Muscle layer of duodenum (tissue), 2 donors: Measurements from ENCODE around the gene CATSPERB.

ENCODE experiments used
- H3K27ac ChIP-seq: one replicate; pipeline ENCODE4 v1.7.0; 2013; ENCODE audit warnings: mild to moderate bottlenecking, low read length
- H3K27me3 ChIP-seq: one replicate; pipeline ENCODE4 v1.7.0; 2013; ENCODE audit warnings: low read depth, mild to moderate bottlenecking, control low read depth, low read length
- H3K36me3 ChIP-seq, 2 donors: one replicate each; pipeline ENCODE4 v1.7.0; 2013; ENCODE audit warnings: low read length in 2 of 2, control low read depth in 1 of 2, mild to moderate bottlenecking in 1 of 2; ENCODE audit not compliant: insufficient read depth in 2 of 2, control insufficient read depth in 1 of 2
- H3K4me1 ChIP-seq, 2 donors: one replicate each; pipeline ENCODE4 v1.7.0; 2013; ENCODE audit warnings: low read length in 2 of 2, mild to moderate bottlenecking in 2 of 2, control low read depth in 1 of 2, moderate library complexity in 1 of 2; ENCODE audit not compliant: insufficient read depth in 2 of 2, control insufficient read depth in 1 of 2
- H3K4me3 ChIP-seq, 2 donors: one replicate each; pipeline ENCODE4 v1.7.0; 2013; ENCODE audit warnings: low read length in 2 of 2, low read depth in 1 of 2, mild to moderate bottlenecking in 1 of 2
- H3K9me3 ChIP-seq, 2 donors: one replicate each; pipeline ENCODE4 v1.7.0; 2013; ENCODE audit warnings: low read length in 2 of 2, control low read depth in 1 of 2, mild to moderate bottlenecking in 1 of 2; ENCODE audit not compliant: control insufficient read depth in 1 of 2
- donor health status: healthy.

The CATSPERB gene

DNA sequence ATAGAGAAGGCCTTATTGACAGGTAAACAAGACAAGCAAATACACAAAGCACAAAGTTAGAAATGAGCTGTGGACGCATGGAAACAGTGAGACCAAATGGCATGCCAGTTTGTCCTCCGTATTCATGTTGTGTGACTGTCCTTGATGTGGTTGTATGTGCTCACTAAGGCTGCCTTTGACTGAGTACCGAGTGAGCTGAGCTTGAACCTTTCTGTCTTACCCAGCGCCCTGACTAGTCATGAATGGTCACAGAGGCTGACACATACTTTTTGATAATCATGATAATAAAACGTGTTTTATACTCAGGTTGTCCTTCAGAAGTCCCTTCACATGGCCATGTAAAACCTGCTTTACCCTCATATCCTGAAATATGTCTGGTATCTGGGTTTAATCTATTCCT, 553 bp upstream of the CATSPERB start:
- H3K4me3 ChIP-seq: no peak overlapping the region
- no peak overlapping the region for H3K27ac ChIP-seq
- H3K36me3 ChIP-seq: no peaks in the 10 kb centered on the region
- no peaks in the 10 kb centered on the region for H3K9me3 ChIP-seq
- H3K27me3 ChIP-seq: no peaks in the 10 kb centered on the region
- no peaks in the 10 kb centered on the region for H3K4me1 ChIP-seq

DNA sequence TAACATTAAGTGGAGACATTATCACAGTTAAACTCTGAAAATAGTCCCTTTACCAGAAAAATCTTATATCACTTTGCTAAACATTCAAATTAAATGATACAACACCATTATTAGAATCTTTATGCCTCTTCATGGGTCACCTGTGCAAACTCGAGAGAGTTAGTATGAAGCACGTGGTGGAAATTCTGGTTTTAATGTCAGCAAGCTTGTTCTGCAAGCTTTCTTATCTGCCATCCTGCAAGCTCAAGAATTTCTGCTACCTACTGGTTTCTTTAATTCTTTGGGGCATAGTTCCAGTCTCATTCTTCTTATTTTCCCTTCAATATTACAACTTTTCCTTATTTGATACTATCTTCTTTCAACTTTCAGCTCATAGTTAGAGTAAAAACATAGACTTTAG, 868 bp downstream of the CATSPERB start:
- Histone ChIP-seq H3K4me1 (no peaks in the 10 kb centered on the region), H3K27me3 (no peaks in the 10 kb centered on the region), H3K27ac (no peak overlapping the region), H3K4me3 (no peak overlapping the region), H3K9me3 (no peaks in the 10 kb centered on the region), H3K36me3 (no peaks in the 10 kb centered on the region)

GRCh38 chr14:91729756-91730155, 2.1 kb downstream of the CATSPERB start:
- Histone ChIP-seq H3K4me1 (no peaks in the 10 kb centered on the region), H3K36me3 (no peaks in the 10 kb centered on the region), H3K27me3 (no peaks in the 10 kb centered on the region), H3K9me3 (no peaks in the 10 kb centered on the region), H3K4me3 (no peak overlapping the region), H3K27ac (no peak overlapping the region)

- Histone ChIP-seq H3K9me3 (no peaks in the 10 kb centered on the region), H3K4me3 (no peak overlapping the region), H3K27me3 (no peaks in the 10 kb centered on the region), H3K36me3 (no peaks in the 10 kb centered on the region), H3K4me1 (no peaks in the 10 kb centered on the region), H3K27ac (no peak overlapping the region)
These were observed 3.2 kb downstream of the CATSPERB start for GRCh38 chr14:91728616-91729183.

DNA sequence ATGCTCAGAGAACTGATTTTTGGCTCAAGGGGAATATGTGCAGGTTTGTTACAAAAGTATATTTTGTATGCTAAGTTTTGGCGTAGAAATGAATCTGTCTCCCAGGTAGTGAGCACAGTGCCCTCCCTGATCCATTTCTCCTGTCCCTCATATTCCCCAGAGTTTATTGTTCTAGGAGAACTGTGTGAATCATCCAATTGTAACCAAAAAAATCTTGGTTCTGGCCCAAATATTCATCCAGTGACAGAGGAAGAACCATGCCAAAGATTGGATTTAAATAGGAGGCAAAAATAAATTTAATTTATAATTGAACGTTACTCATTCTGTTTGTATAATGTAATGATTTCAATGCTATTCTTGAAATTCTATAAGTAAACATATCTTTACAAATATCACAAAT, 4.8 kb downstream of the CATSPERB start:
- no peak overlapping the region for H3K4me3 ChIP-seq
- H3K27ac ChIP-seq: no peak overlapping the region
- H3K4me1 ChIP-seq: no peaks in the 10 kb centered on the region
- no peaks in the 10 kb centered on the region for H3K36me3 ChIP-seq
- H3K9me3 ChIP-seq: no peaks in the 10 kb centered on the region
- no peaks in the 10 kb centered on the region for H3K27me3 ChIP-seq

GRCh38 chr14:91723501-91723900, 8.4 kb downstream of the CATSPERB start:
- Histone ChIP-seq H3K36me3 (no peaks in the 10 kb centered on the region), H3K27ac (no peak overlapping the region), H3K9me3 (no peaks in the 10 kb centered on the region), H3K27me3 (no peaks in the 10 kb centered on the region), H3K4me1 (no peaks in the 10 kb centered on the region), H3K4me3 (no peak overlapping the region)

DNA sequence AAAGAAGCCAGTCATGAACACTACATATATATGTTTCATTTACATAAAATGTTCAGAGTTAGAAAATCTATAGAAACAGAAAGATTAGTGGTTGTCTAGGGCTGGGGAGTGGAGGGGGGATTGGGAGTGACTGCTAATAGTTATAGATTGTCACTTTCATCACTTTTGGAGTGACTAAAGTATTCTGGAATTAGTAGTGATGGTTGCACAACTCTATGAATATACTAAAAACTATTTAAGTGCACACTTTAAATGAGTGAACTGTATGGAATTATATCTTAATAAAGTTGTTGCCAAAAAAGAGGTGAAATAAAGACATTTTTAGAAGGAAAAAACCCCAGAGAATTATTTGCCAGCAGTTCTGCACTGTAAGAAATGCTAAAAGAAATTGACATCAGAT, 9.5 kb downstream of the CATSPERB start:
- H3K9me3 ChIP-seq: no peaks in the 10 kb centered on the region
- H3K36me3 ChIP-seq: no peaks in the 10 kb centered on the region
- no peaks in the 10 kb centered on the region for H3K27me3 ChIP-seq
- H3K27ac ChIP-seq: no peak overlapping the region
- no peak overlapping the region for H3K4me3 ChIP-seq
- H3K4me1 ChIP-seq: no peaks in the 10 kb centered on the region

- Histone ChIP-seq H3K27me3 (no peaks in the 10 kb centered on the region), H3K27ac (no peak overlapping the region), H3K9me3 (no peaks in the 10 kb centered on the region), H3K4me3 (no peak overlapping the region), H3K36me3 (no peaks in the 10 kb centered on the region), H3K4me1 (no peaks in the 10 kb centered on the region)
These were observed 12.0 kb downstream of the CATSPERB start for GRCh38 chr14:91719839-91720238.

- Histone ChIP-seq H3K27me3 (no peaks in the 10 kb centered on the region), H3K27ac (no peak overlapping the region), H3K9me3 (no peaks in the 10 kb centered on the region), H3K36me3 (no peaks in the 10 kb centered on the region), H3K4me3 (no peak overlapping the region), H3K4me1 (no peaks in the 10 kb centered on the region)
These were observed 14.9 kb downstream of the CATSPERB start for GRCh38 chr14:91716999-91717398.

DNA sequence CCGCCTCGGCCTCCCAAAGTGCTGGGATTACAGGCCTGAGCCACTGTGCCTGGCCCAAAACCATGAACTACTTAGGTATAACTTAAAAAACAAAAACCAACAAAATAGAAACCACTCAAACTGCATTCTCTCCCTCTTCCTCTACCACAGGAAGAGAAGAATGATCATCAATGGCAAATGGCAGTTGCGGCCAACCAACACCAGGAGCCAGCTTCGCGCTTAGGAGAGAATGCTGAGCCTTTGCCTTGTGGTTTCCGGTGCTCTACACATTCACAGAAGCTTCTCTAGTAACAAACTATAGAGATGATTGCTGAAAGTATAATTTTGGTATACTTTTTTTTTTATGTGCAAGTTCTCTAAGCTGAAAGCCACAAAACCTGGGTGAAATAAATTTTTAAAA, 17.1 kb downstream of the CATSPERB start:
- no peak overlapping the region for H3K27ac ChIP-seq
- no peak overlapping the region for H3K4me3 ChIP-seq
- no peaks in the 10 kb centered on the region for H3K4me1 ChIP-seq
- no peaks in the 10 kb centered on the region for H3K27me3 ChIP-seq
- H3K9me3 ChIP-seq: no peaks in the 10 kb centered on the region
- H3K36me3 ChIP-seq: no peaks in the 10 kb centered on the region

- H3K4me1 ChIP-seq: no peaks in the 10 kb centered on the region
- H3K27me3 ChIP-seq: no peaks in the 10 kb centered on the region
- no peak overlapping the region for H3K27ac ChIP-seq
- H3K36me3 ChIP-seq: no peaks in the 10 kb centered on the region
- no peak overlapping the region for H3K4me3 ChIP-seq
- H3K9me3 ChIP-seq: peaks cover 0 to 4% of the 10 kb centered on the region in 2 donors
These were observed 23.1 kb downstream of the CATSPERB start for GRCh38 chr14:91708795-91709194.

- Histone ChIP-seq H3K4me1 (no peaks in the 10 kb centered on the region), H3K36me3 (no peaks in the 10 kb centered on the region), H3K27ac (no peak overlapping the region), H3K27me3 (no peaks in the 10 kb centered on the region), H3K9me3 (peaks cover 0 to 4% of the 10 kb centered on the region in 2 donors), H3K4me3 (no peak overlapping the region)
These were observed 24.9 kb downstream of the CATSPERB start for GRCh38 chr14:91706996-91707395.
